GM23338 (cell line): Measurements from ENCODE around the gene AAGAB. TPM values are rescaled to one million over a fixed set of nuclear protein-coding genes. Genes with fewer than 3 reads are reported as not detected.

Experiments used
- ATAC-seq: fragments of 200-7000 bp; cut with Tn5 transposase; 3 replicates; pipeline ENCODE4 v1.9.1; 2020
- DNase-seq: peaks from one replicate; pipeline ENCODE4 v3.0.0-alpha.2; 2015; ENCODE audit warnings: low spot score
- H2AFZ ChIP-seq: fragments of 200-600 bp; sonication (generic); 2 replicates; pipeline ENCODE4 v1.8.0; 2016; ENCODE audit warnings: antibody characterized with exemption, mild to moderate bottlenecking, moderate library complexity
- H3F3A ChIP-seq: fragments of 200-600 bp; sonication (generic); replicated peaks from 2 replicates; pipeline ENCODE4 v1.8.0; 2017; ENCODE audit warnings: antibody characterized with exemption, mixed run types, low read depth
- H3K27ac ChIP-seq: fragments of 200-600 bp; sonication (generic); 2 replicates; pipeline ENCODE4 v1.6.1; 2016; ENCODE audit warnings: low read depth
- H3K27me3 ChIP-seq: fragments of 200-600 bp; sonication (generic); 2 replicates; pipeline ENCODE4 v1.8.0; 2016; ENCODE audit warnings: mild to moderate bottlenecking, mixed run types, moderate library complexity; ENCODE audit not compliant: insufficient read depth
- H3K36me3 ChIP-seq: fragments of 200-600 bp; sonication (generic); 2 replicates; pipeline ENCODE4 v1.8.0; 2016; ENCODE audit warnings: mild to moderate bottlenecking; ENCODE audit not compliant: insufficient read depth
- H3K4me1 ChIP-seq: fragments of 200-600 bp; sonication (generic); 2 replicates; pipeline ENCODE4 v1.8.0; 2016; ENCODE audit warnings: mild to moderate bottlenecking, moderate library complexity; ENCODE audit not compliant: insufficient read depth
- H3K4me2 ChIP-seq: fragments of 200-600 bp; sonication (generic); 2 replicates; pipeline ENCODE4 v1.7.1; 2017; ENCODE audit warnings: mixed run types
- H3K4me3 ChIP-seq: fragments of 200-600 bp; sonication (generic); 2 replicates; pipeline ENCODE4 v1.6.1; 2016; ENCODE audit warnings: mixed run types
- H3K79me2 ChIP-seq: fragments of 200-600 bp; sonication (generic); replicated peaks from 2 replicates; pipeline ENCODE4 v1.8.0; 2017; ENCODE audit warnings: mild to moderate bottlenecking; ENCODE audit not compliant: insufficient read depth
- H3K9me2 ChIP-seq: fragments of 200-600 bp; sonication (generic); 2 replicates; pipeline ENCODE4 v1.8.0; 2017; ENCODE audit not compliant: insufficient read depth
- H4K20me1 ChIP-seq: fragments of 200-600 bp; sonication (generic); replicated peaks from 2 replicates; pipeline ENCODE4 v1.8.0; 2017; ENCODE audit warnings: mild to moderate bottlenecking; ENCODE audit not compliant: insufficient read depth
- H3K27ac Mint-ChIP-seq: 2 replicates; pipeline ENCODE4 v1.8.0; 2020; ENCODE audit warnings: inconsistent platforms, mild to moderate bottlenecking, moderate library complexity, mixed read lengths
- H3K27me3 Mint-ChIP-seq: 3 replicates; pipeline ENCODE4 v1.8.0; 2022; ENCODE audit warnings: low read depth, mild to moderate bottlenecking, moderate library complexity, mixed read lengths, inconsistent platforms; ENCODE audit not compliant: insufficient read depth, poor library complexity
- H3K36me3 Mint-ChIP-seq: 3 replicates; pipeline ENCODE4 v1.8.0; 2021; ENCODE audit warnings: low read depth, mild to moderate bottlenecking, inconsistent platforms, moderate library complexity, mixed read lengths
- H3K4me1 Mint-ChIP-seq: 3 replicates; pipeline ENCODE4 v1.8.0; 2020; ENCODE audit warnings: mild to moderate bottlenecking, inconsistent platforms, mixed read lengths
- H3K4me3 Mint-ChIP-seq: 3 replicates; pipeline ENCODE4 v1.8.0; 2021; ENCODE audit warnings: moderate library complexity, mild to moderate bottlenecking, inconsistent platforms, mixed read lengths
- H3K9me3 Mint-ChIP-seq: 3 replicates; pipeline ENCODE4 v1.8.0; 2020; ENCODE audit warnings: moderate library complexity, mild to moderate bottlenecking, inconsistent platforms, mixed read lengths
- EZH2phosphoT487 ChIP-seq: fragments of 200-600 bp; sonication (generic); IDR thresholded peaks from one replicate; pipeline ENCODE4 v1.8.1; 2018; ENCODE audit warnings: antibody characterized with exemption; ENCODE audit not compliant: unreplicated experiment
- JUNB ChIP-seq: IDR thresholded peaks from one replicate; pipeline ENCODE4 v1.6.1; 2016; ENCODE audit warnings: antibody characterized with exemption; ENCODE audit not compliant: unreplicated experiment
- NANOG ChIP-seq: IDR thresholded peaks from 2 replicates; pipeline ENCODE4 v1.6.1; 2016; ENCODE audit warnings: antibody characterized with exemption, borderline replicate concordance
- POLR2AphosphoS5 ChIP-seq: IDR thresholded peaks from 2 replicates; pipeline ENCODE4 v1.6.1; 2016; ENCODE audit warnings: antibody characterized with exemption, low read depth
- STAT1 ChIP-seq: IDR thresholded peaks from one replicate; pipeline ENCODE4 v1.6.1; 2016; ENCODE audit warnings: antibody characterized with exemption; ENCODE audit not compliant: unreplicated experiment
- ZNF114 ChIP-seq: fragments of 250-450 bp; sonication (Bioruptor Pico); IDR thresholded peaks from 2 replicates; pipeline ENCODE4 v1.5.0; 2020; ENCODE audit warnings: mild to moderate bottlenecking, moderate library complexity
- ZNF331 ChIP-seq: fragments of 250-450 bp; sonication (Bioruptor Pico); IDR thresholded peaks from 2 replicates; pipeline ENCODE4 v1.5.0; 2020; ENCODE audit warnings: low read depth, mild to moderate bottlenecking, moderate library complexity
- polyA plus RNA-seq: library from polyadenylated mRNA; unstranded; fragments of >200 nt; fragmentation: Nextera tagmentation; extraction: Ambion mirVana; gene quantifications from 2 replicates; pipeline ENCODE4 v1.2.1, GENCODE V29; 2016
- total RNA-seq: library from RNA; depleted of rRNA; stranded (reverse); fragments of >200 nt; shearing (Covaris generic); gene quantifications from 2 replicates; pipeline ENCODE4 v1.2.3, GENCODE V29; 2014
- TF ChIP-seq, protein P1 (sequence below), 2 experiments: fragments of 200-600 bp in 1 of 2; sonication (generic) in 1 of 2; conservative IDR thresholded peaks; 2 replicates each; pipeline versions ENCODE4 v1.5.1 to v1.6.1; 2016 to 2017; ENCODE audit warnings: antibody characterized with exemption in 2 of 2, low read depth in 2 of 2, mild to moderate bottlenecking in 2 of 2, moderate library complexity in 1 of 2
- TF ChIP-seq, protein P2 (sequence below): fragments of 250-450 bp; sonication (Bioruptor Pico); IDR thresholded peaks from 2 replicates; pipeline ENCODE4 v1.5.0; 2020; ENCODE audit warnings: mild to moderate bottlenecking, moderate library complexity
- TF ChIP-seq, protein P3 (sequence below): IDR thresholded peaks from 2 replicates; pipeline ENCODE4 v1.6.1; 2016; ENCODE audit warnings: antibody characterized with exemption

AAGAB gene
- total and polyA plus RNA-seq, 2 experiments from 2014 or later, result 20.8 to 42.8 TPM

GRCh38 chr15:67244971-67245478 lies 9.4 kb downstream of the AAGAB start (continued):
- no peak for TF ChIP-seq STAT1
- no peak for TF ChIP-seq EZH2phosphoT487
- TF ChIP-seq, protein P1, sequence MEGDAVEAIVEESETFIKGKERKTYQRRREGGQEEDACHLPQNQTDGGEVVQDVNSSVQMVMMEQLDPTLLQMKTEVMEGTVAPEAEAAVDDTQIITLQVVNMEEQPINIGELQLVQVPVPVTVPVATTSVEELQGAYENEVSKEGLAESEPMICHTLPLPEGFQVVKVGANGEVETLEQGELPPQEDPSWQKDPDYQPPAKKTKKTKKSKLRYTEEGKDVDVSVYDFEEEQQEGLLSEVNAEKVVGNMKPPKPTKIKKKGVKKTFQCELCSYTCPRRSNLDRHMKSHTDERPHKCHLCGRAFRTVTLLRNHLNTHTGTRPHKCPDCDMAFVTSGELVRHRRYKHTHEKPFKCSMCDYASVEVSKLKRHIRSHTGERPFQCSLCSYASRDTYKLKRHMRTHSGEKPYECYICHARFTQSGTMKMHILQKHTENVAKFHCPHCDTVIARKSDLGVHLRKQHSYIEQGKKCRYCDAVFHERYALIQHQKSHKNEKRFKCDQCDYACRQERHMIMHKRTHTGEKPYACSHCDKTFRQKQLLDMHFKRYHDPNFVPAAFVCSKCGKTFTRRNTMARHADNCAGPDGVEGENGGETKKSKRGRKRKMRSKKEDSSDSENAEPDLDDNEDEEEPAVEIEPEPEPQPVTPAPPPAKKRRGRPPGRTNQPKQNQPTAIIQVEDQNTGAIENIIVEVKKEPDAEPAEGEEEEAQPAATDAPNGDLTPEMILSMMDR (conservative IDR thresholded peaks at IDR 0.05; ENCODE audit: low read depth in 2 of 2), result no peak

DNA sequence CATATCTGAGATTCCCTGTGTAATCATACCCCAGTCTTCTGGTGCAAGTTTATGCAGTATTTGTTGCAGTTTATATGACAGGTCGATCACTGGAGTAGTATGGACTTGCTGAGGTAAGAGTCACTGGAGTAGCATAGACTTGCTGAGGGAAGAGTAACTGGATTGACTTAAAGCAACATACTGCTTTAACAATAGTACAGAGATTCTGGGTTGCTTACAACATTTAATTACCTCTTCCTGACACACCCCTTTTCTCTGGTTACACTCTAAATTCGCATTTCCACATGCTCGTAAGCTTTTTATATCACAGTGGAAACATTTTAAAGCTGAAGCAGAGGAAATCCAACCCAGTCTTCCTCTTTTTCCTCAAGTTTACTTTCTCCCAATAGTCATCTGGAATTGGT lies 11.8 kb downstream of the AAGAB start:
- ATAC-seq, result no peak; the same call in 2 of the 3 replicates
- no peak for TF ChIP-seq STAT1
- no peak for TF ChIP-seq POLR2AphosphoS5
- TF ChIP-seq, protein P1 (conservative IDR thresholded peaks at IDR 0.05; ENCODE audit: low read depth in 2 of 2), result no peak
- no peak for TF ChIP-seq ZNF114 (CRISPR knock-in tag)
- TF ChIP-seq, protein P2, sequence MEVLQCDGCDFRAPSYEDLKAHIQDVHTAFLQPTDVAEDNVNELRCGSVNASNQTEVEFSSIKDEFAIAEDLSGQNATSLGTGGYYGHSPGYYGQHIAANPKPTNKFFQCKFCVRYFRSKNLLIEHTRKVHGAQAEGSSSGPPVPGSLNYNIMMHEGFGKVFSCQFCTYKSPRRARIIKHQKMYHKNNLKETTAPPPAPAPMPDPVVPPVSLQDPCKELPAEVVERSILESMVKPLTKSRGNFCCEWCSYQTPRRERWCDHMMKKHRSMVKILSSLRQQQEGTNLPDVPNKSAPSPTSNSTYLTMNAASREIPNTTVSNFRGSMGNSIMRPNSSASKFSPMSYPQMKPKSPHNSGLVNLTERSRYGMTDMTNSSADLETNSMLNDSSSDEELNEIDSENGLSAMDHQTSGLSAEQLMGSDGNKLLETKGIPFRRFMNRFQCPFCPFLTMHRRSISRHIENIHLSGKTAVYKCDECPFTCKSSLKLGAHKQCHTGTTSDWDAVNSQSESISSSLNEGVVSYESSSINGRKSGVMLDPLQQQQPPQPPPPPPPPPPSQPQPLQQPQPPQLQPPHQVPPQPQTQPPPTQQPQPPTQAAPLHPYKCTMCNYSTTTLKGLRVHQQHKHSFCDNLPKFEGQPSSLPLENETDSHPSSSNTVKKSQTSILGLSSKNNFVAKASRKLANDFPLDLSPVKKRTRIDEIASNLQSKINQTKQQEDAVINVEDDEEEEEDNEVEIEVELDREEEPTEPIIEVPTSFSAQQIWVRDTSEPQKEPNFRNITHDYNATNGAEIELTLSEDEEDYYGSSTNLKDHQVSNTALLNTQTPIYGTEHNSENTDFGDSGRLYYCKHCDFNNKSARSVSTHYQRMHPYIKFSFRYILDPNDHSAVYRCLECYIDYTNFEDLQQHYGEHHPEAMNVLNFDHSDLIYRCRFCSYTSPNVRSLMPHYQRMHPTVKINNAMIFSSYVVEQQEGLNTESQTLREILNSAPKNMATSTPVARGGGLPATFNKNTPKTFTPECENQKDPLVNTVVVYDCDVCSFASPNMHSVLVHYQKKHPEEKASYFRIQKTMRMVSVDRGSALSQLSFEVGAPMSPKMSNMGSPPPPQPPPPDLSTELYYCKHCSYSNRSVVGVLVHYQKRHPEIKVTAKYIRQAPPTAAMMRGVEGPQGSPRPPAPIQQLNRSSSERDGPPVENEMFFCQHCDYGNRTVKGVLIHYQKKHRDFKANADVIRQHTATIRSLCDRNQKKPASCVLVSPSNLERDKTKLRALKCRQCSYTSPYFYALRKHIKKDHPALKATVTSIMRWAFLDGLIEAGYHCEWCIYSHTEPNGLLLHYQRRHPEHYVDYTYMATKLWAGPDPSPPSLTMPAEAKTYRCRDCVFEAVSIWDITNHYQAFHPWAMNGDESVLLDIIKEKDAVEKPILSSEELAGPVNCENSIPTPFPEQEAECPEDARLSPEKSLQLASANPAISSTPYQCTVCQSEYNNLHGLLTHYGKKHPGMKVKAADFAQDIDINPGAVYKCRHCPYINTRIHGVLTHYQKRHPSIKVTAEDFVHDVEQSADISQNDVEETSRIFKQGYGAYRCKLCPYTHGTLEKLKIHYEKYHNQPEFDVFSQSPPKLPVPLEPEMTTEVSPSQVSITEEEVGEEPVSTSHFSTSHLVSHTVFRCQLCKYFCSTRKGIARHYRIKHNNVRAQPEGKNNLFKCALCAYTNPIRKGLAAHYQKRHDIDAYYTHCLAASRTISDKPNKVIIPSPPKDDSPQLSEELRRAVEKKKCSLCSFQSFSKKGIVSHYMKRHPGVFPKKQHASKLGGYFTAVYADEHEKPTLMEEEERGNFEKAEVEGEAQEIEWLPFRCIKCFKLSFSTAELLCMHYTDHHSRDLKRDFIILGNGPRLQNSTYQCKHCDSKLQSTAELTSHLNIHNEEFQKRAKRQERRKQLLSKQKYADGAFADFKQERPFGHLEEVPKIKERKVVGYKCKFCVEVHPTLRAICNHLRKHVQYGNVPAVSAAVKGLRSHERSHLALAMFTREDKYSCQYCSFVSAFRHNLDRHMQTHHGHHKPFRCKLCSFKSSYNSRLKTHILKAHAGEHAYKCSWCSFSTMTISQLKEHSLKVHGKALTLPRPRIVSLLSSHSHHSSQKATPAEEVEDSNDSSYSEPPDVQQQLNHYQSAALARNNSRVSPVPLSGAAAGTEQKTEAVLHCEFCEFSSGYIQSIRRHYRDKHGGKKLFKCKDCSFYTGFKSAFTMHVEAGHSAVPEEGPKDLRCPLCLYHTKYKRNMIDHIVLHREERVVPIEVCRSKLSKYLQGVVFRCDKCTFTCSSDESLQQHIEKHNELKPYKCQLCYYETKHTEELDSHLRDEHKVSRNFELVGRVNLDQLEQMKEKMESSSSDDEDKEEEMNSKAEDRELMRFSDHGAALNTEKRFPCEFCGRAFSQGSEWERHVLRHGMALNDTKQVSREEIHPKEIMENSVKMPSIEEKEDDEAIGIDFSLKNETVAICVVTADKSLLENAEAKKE (CRISPR knock-in tag), result no peak
- TF ChIP-seq, protein P3, sequence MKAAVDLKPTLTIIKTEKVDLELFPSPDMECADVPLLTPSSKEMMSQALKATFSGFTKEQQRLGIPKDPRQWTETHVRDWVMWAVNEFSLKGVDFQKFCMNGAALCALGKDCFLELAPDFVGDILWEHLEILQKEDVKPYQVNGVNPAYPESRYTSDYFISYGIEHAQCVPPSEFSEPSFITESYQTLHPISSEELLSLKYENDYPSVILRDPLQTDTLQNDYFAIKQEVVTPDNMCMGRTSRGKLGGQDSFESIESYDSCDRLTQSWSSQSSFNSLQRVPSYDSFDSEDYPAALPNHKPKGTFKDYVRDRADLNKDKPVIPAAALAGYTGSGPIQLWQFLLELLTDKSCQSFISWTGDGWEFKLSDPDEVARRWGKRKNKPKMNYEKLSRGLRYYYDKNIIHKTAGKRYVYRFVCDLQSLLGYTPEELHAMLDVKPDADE, result no peak
- no peak for TF ChIP-seq JUNB
- no peak for TF ChIP-seq ZNF331 (CRISPR knock-in tag)
- TF ChIP-seq NANOG, result no peak
- TF ChIP-seq EZH2phosphoT487, result no peak

More for the DNA sequence above, 11.8 kb downstream of the AAGAB start:
- peaks cover 92% of the 10 kb centered on the region for H3K79me2 ChIP-seq
- peaks cover 32% of the 10 kb centered on the region for H3K4me1 Mint-ChIP-seq
- no peaks in the 10 kb centered on the region for H3K9me2 ChIP-seq
- H3K9me3 Mint-ChIP-seq, result peaks cover 10% of the 10 kb centered on the region
- no peaks in the 10 kb centered on the region for H3F3A ChIP-seq
- H3K36me3 ChIP-seq, result no peaks in the 10 kb centered on the region
- peaks cover 9% of the 10 kb centered on the region; the same call in 1 of the 2 replicates for H4K20me1 ChIP-seq
- no peaks in the 10 kb centered on the region for H3K27me3 ChIP-seq
- no peak overlapping the region for H2AFZ ChIP-seq
- H3K36me3 Mint-ChIP-seq, result peaks cover 27% of the 10 kb centered on the region
- H3K4me1 ChIP-seq, result peaks cover 18% of the 10 kb centered on the region
- no peak overlapping the region for H3K27ac ChIP-seq
- H3K4me2 ChIP-seq, result peak overlapping the region; percentile 35; the same call in 1 of the 2 replicates
- no peak overlapping the region for H3K4me3 Mint-ChIP-seq
- no peak overlapping the region for H3K4me3 ChIP-seq
- peak; percentile 17 for DNase-seq
- no peak overlapping the region for H3K27ac Mint-ChIP-seq
- no peaks in the 10 kb centered on the region for H3K27me3 Mint-ChIP-seq
